GM19463 (cell line): ENCODE measurements around the gene RIT2.
"Not testable (repeated sequence)": the region's sequence is repeated elsewhere in the genome, so short reads cannot be mapped to it uniquely, and the experiment has no call there.

Source experiments
- ATAC-seq: cut with Tn5 transposase; IDR thresholded peaks from one replicate; pipeline ENCODE4 v1.9.1; 2021; ENCODE audit warnings: mild to moderate bottlenecking, moderate library complexity; ENCODE audit not compliant: unreplicated experiment

Gene RIT2

GRCh38 chr18:42854558-42854957 is 260.9 kb downstream of the RIT2 start:
- ATAC-seq = no peak

- no peak for ATAC-seq
Observed at GRCh38 chr18:42850174-42851083, 265.1 kb downstream of the RIT2 start.

GRCh38 chr18:42839408-42839807 is 276.1 kb downstream of the RIT2 start:
- no peak for ATAC-seq

DNA sequence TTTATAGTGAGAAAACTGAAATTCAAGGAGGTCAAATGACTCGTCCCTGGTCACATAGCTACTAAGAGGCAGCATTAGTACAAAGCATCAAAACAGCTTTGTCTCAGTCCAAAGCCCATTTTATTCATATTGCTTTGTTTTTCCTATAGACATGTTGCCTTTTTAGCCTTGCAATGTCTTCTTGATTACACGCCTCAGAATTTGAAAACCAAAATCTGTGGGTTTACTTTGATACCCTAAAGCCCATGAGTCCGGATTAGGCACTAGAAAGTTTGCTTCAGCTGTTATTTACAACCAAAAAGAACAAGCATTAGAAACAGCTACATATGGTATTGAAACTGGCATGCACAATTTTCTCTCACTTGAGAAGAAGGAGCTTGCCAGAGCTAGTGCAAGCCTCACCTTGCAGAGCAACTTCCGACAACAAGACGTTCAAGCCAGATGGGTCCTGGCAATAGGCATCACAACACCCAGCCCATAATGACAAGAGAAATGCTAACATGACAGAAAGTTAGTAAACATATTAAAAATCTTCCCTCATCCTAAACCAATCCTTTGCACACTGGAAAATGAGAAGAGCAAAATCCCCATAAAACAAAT is 276.8 kb downstream of the RIT2 start:
- no peak for ATAC-seq

DNA sequence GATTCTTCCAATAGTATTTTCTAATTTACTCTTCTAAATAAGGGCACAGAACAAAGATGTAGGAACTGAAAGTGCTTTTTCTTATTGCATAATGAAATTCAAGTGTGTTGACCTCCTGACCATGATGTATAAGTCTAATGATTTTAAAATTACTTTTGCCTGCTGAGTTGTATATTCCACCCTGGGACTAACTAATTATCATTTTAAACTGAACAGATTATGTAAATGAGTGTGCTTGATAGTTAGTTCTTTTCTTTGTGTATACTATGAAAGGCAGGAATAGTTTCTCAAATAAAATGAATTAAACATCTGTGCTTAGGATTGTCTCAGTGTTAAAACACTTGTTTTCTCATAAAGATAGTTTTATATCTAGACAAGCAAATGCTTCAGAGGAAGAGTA is 284.5 kb downstream of the RIT2 start:
- ATAC-seq = no peak

DNA sequence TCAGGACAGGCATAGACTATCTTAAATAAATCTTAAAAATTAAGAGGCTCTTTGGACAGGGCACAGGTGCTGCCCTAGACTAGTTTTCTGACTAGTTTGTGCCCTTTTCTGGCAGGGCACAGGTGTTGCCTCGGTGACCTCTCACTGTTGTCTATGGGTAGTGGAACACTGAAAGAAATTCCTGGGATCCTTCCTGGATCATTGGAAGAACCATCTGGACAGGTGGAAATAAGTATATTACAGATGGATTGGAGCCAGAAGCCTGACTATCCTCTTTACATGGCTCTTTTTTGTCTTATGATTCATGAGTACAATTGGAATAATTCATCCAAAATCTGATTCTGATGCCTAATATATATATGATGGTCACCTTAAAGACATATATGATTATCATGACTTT is 286.6 kb downstream of the RIT2 start:
- no peak for ATAC-seq

DNA sequence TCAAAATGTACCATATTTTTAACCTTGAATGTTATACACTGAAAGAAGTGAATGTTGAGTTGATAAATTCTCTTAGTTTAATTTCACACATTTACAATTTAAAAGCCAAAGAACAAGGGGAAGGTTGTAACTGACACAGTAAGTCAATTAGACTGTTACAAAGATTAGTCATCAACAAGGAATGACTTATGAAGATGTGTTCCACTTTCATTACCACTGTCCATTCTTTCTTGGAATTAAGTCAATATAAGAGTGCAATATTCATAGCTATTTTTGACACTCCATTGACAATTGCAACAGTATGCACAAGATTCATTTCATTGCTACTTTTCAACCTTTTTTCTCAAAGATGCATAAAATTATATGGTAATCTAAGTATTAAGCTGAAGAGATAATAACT is 291.3 kb downstream of the RIT2 start:
- no peak for ATAC-seq

- ATAC-seq = no peak
Observed at GRCh38 chr18:42822711-42823110, 292.8 kb downstream of the RIT2 start.

DNA sequence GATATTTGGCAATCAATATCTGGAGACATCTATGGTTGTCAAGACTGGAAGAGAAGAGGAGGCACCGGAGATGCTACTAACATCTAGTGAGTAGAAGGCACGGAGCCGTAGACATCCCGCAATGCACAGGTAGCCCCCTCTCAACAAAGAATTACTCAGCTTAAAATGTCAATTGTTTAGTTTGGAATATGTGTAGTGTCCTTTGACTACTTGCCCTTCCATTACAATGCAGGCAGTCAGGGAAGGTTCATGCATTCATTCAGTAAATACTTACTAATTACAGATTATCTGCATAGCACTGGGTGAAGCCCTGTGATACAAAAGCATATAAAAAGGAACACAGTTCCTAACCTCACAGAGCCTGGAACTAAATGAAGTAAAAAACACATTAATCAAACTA is 294.0 kb downstream of the RIT2 start:
- ATAC-seq = no peak

DNA sequence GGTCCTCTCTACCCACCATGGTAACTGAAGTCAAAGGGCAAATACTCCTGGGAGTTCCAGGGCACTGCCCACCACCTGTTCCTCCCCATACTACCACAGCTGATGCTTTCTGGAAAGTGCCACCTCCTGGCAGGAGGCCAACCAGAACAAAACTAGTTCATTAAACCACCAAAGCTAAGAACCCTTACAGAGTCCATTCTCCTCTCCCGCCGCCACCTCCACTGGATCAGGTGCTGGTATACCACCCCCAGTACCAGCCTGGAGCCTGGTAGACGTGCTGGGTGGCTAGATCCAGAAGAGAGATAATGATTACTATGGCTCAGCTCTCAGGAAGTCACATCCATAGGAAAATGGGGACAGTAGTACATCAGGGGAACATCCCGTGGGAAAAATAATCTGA is 300.9 kb downstream of the RIT2 start:
- no peak for ATAC-seq

DNA sequence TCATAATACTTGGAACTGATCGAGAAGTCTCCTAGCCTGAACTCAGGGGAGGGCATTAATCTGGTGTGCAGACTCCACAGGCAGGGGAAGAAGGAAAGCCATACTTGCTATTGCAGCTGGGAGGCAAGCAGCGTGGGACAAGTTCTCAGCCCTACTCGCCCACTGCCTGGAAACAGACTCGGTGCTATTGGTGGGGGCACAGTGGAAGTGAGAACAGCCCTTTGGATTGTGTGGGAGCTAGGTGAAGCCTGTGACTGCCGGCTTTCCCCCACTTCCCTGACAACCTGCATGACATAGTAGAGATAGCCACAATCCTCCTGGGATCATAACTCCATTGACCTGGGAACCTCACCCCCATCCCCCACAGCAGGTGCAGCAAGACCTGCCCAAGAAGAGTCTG is 301.3 kb downstream of the RIT2 start:
- ATAC-seq = no peak

DNA sequence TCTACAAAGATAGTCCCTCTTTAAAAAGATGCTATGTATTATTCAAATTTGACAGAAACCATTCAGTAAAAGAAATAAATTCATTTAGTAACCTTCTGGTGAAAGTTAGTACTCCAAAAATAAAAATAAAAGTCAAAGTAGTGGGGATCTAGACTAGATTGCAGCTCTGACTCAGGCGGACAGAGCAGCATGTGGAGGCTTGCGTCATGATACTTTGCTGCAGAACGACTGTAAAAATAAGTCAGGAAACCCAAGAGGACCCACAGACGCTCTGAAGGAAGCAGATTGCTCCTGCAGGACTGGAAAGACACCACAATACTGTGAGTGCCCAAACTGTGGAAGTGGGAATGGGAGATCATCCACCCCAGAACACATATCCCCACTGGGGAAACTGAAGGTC is 301.9 kb downstream of the RIT2 start:
- no peak for ATAC-seq

GRCh38 chr18:42807887-42808286 is 307.6 kb downstream of the RIT2 start:
- no peak for ATAC-seq

GRCh38 chr18:42801706-42802105 is 313.8 kb downstream of the RIT2 start:
- ATAC-seq = no peak

- ATAC-seq = no peak
Observed at GRCh38 chr18:42798606-42799170, 316.8 kb downstream of the RIT2 start.

GRCh38 chr18:42795213-42795789 is 320.2 kb downstream of the RIT2 start:
- not testable (repeated sequence) for ATAC-seq

GRCh38 chr18:42792731-42793130 is 322.8 kb downstream of the RIT2 start:
- no peak for ATAC-seq

GRCh38 chr18:42784632-42785031 is 330.9 kb downstream of the RIT2 start:
- no peak for ATAC-seq

DNA sequence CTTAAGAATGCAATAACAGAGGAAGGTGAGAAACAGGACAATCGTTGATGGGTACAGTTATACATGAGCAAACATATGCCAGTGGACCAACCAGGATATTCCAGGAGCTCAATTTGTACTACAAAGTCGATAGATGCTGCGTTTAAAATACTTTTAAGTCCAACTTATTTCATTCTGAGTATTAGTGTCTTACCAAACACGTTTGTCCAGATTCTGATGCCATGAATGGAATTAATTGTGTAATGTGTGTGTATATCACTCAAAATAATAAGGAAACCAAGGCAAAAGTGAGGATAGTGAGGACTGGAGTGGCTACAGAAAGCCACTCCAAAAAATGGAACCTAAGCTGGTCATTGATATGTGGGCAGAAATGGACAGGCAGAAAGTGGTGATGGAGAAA is 332.6 kb downstream of the RIT2 start:
- ATAC-seq = no peak

- no peak for ATAC-seq
Observed at GRCh38 chr18:42781298-42781815, 334.1 kb downstream of the RIT2 start.

DNA sequence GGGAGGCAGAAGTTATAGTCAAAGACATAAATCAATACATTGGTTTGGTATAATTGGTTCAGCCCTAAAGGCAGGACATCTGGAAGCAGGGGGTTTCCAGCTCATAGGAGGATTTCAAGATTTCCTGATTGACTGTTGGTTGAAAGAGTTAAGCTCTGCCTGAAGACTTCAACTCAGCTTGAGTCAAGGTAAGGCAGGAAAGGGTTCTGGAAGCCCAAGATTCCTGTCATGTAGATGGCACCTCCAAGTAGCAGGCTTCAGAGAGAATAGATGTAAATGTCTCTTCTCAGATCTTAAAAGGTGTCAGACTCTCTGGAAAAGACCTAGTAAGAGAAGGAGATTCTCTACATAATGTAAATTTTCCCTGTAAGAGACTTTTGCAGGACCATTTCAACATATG is 335.3 kb downstream of the RIT2 start:
- no peak for ATAC-seq
